GM12878 (cell line): ENCODE results near the gene NAA60. TPM values are rescaled to one million over a fixed set of nuclear protein-coding genes. Genes with fewer than 3 reads are reported as not detected.

Experiments used
- ATAC-seq: fragments of 200-7000 bp; cut with Tn5 transposase; 3 replicates; pipeline ENCODE4 v1.9.1; 2020; ENCODE audit warnings: mild to moderate bottlenecking, moderate library complexity
- BruUV-seq: library from RNA; stranded (reverse); fragments of 400-500 nt; replicated peaks from 2 replicates; lab custom pipeline; 2021; lab: Mats Ljungman, UMichigan
- CTCF ChIA-PET: fragments of 300-600 bp; sonication (Branson Sonifier 250); formaldehyde crosslinking; extraction: SDS; loops from one replicate; lab custom pipeline; 2021; ENCODE audit warnings: inconsistent platforms; lab: Yijun Ruan, JAX
- POLR2A ChIA-PET: fragments of 350-600 bp; formaldehyde crosslinking; extraction: SDS; loops from one replicate; lab custom pipeline; 2021; ENCODE audit warnings: inconsistent platforms; lab: Charles Lee
- RAD21 ChIA-PET: fragments of 300-600 bp; sonication (Branson Sonifier 250); formaldehyde crosslinking; loops from one replicate; lab custom pipeline; 2023; ENCODE audit warnings: antibody characterized with exemption; ENCODE audit not compliant: unreplicated experiment; lab: Charles Lee
- SMC1A ChIA-PET: fragments of 300-600 bp; sonication (Branson Sonifier 250); formaldehyde crosslinking; loops from one replicate; lab custom pipeline; 2023; ENCODE audit not compliant: unreplicated experiment, uncharacterized antibody; lab: Charles Lee
- DNase-seq: peaks from one replicate; pipeline ENCODE4 v3.0.0-alpha.2; 2011; ENCODE audit warnings: low read depth, low spot score
- FAIRE-seq: peaks from 3 replicates; lab custom pipeline; 2011; peaks lifted over from hg19 to GRCh38; lab: Jason Lieb, UNC
- H2AFZ ChIP-seq: 2 replicates; pipeline ENCODE4 v1.6.0; 2011; ENCODE audit warnings: low read depth, low read length, control low read depth; ENCODE audit not compliant: control insufficient read depth
- H3K27ac ChIP-seq: 2 replicates; pipeline ENCODE4 v1.5.1; 2011; ENCODE audit warnings: control low read depth; ENCODE audit not compliant: control insufficient read depth, insufficient read depth
- H3K27me3 ChIP-seq, 2 experiments: replicated peaks in 1 of 2; 2 replicates each; pipeline versions ENCODE4 v1.6.0 to v1.6.1; 2011; ENCODE audit warnings: low read length in 1 of 2; ENCODE audit not compliant: control insufficient read depth in 2 of 2, insufficient read depth in 2 of 2
- H3K36me3 ChIP-seq, 2 experiments: 2 replicates each; pipeline ENCODE4 v1.5.1; 2011; ENCODE audit warnings: low read length in 1 of 2; ENCODE audit not compliant: control insufficient read depth in 2 of 2, insufficient read depth in 2 of 2
- H3K4me1 ChIP-seq: 2 replicates; pipeline ENCODE4 v1.6.1; 2011; ENCODE audit warnings: mild to moderate bottlenecking, low read length, moderate library complexity, mixed read lengths; ENCODE audit not compliant: control insufficient read depth, insufficient read depth
- H3K4me2 ChIP-seq: 2 replicates; pipeline ENCODE4 v1.6.0; 2011; ENCODE audit warnings: control low read depth; ENCODE audit not compliant: control insufficient read depth, insufficient read depth
- H3K4me3 ChIP-seq: fragments of 200-600 bp; sonication (generic); 2 replicates; pipeline ENCODE4 v1.5.1; 2016
- H3K79me2 ChIP-seq: 2 replicates; pipeline ENCODE4 v1.6.0; 2011; ENCODE audit warnings: low read length; ENCODE audit not compliant: control insufficient read depth, insufficient read depth
- H3K9ac ChIP-seq: 2 replicates; pipeline ENCODE4 v1.8.0; 2011; ENCODE audit warnings: low read length, control low read depth, mixed read lengths; ENCODE audit not compliant: control insufficient read depth, insufficient read depth
- H3K9me3 ChIP-seq: replicated peaks from 3 replicates; pipeline ENCODE4 v1.5.1; 2011; ENCODE audit warnings: mild to moderate bottlenecking, low read length; ENCODE audit not compliant: control insufficient read depth, insufficient read depth
- H4K20me1 ChIP-seq: 2 replicates; pipeline ENCODE4 v1.6.0; 2011; ENCODE audit not compliant: control insufficient read depth, insufficient read depth
- ATF3 ChIP-seq: IDR thresholded peaks from 2 replicates; pipeline ENCODE4 v1.6.1; 2011; ENCODE audit warnings: low read depth, mild to moderate bottlenecking, low read length, moderate library complexity, borderline replicate concordance; ENCODE audit errors: extremely low read depth
- BACH1 ChIP-seq: fragments of 450-650 bp; IDR thresholded peaks from 2 replicates; pipeline ENCODE4 v1.6.1; 2017; ENCODE audit warnings: mild to moderate bottlenecking, borderline replicate concordance
- CREM ChIP-seq: IDR thresholded peaks from 2 replicates; pipeline ENCODE4 v1.6.1; 2014; ENCODE audit warnings: antibody characterized with exemption, low read depth
- IRF4 ChIP-seq: IDR thresholded peaks from 2 replicates; pipeline ENCODE4 v1.6.1; 2011; ENCODE audit warnings: low read depth, low read length
- KAT2A ChIP-seq: conservative IDR thresholded peaks from 2 replicates; pipeline ENCODE4 v1.6.1; 2011; ENCODE audit warnings: low read depth, low read length; ENCODE audit not compliant: control insufficient read depth
- NFYA ChIP-seq: IDR thresholded peaks from 2 replicates; pipeline ENCODE4 v1.6.1; 2011; ENCODE audit warnings: low read depth, mild to moderate bottlenecking, low read length, improper control_type of control experiment, borderline replicate concordance
- RAD21 ChIP-seq: IDR thresholded peaks from 2 replicates; pipeline ENCODE4 v1.6.1; 2011; ENCODE audit warnings: mild to moderate bottlenecking, low read depth, low read length, moderate library complexity; ENCODE audit not compliant: insufficient read depth
- SUPT20H ChIP-seq: IDR thresholded peaks from 2 replicates; pipeline ENCODE4 v1.6.1; 2011; ENCODE audit warnings: low read depth, mild to moderate bottlenecking, low read length, moderate library complexity, borderline replicate concordance; ENCODE audit not compliant: control insufficient read depth
- TBL1XR1 ChIP-seq: IDR thresholded peaks from 2 replicates; pipeline ENCODE4 v1.6.1; 2012; ENCODE audit warnings: low read depth, low read length, improper control_type of control experiment
- ZNF274 ChIP-seq: IDR thresholded peaks from one replicate; pipeline ENCODE4 v1.8.0; 2011; ENCODE audit not compliant: insufficient read length, insufficient read depth
- ZNF622 ChIP-seq: fragments of 450-650 bp; IDR thresholded peaks from 2 replicates; pipeline ENCODE4 v1.6.1; 2017; ENCODE audit warnings: mild to moderate bottlenecking, inconsistent platforms
- WGBS: methylation state at CpG from one replicate; pipeline ENCODE4 v1.1.6; 2016; ENCODE audit warnings: low lambda C conversion rate; ENCODE audit not compliant: insufficient replicate concordance, insufficient coverage; ENCODE audit errors: missing lambda C conversion rate; 5-methylcytosine and 5-hydroxymethylcytosine counted together
- in situ Hi-C: fragments of 300-500 bp; cut with MboI; formaldehyde crosslinking; loops from 9 replicates; pipeline ENCODE4 v1.14.3; 2018; ENCODE audit warnings: mixed read lengths
- intact Hi-C: fragments of 100-400 bp; cut with micrococcal nuclease; formaldehyde crosslinking; loops from one replicate; pipeline ENCODE4 v1.14.2; 2022; ENCODE audit not compliant: unreplicated experiment
- polyA plus RNA-seq, 11 experiments: library from polyadenylated mRNA; depleted of rRNA in 4 of 11; unstranded in 6 of 11; stranded (reverse) in 5 of 11; fragments of >200 nt; fragmentation: Nextera tagmentation in 4 of 11; fragmentation: Illumina TruSeq in 1 of 11; extraction: Ambion mirVana in 4 of 11; extraction: Trizol in 1 of 11; gene quantifications; 1 replicate in 1 of 11; 2 replicates in 10 of 11; pipeline versions ENCODE4 v1.2.1 to v1.2.3, GENCODE V29; 2011 to 2016; ENCODE audit warnings: inconsistent platforms in 2 of 11, missing spikeins in 2 of 11, low read depth in 1 of 11
- total RNA-seq, 4 experiments: library from RNA; depleted of rRNA in 3 of 4; stranded (reverse); fragments of >200 nt in 3 of 4; fragmentation: Illumina TruSeq in 1 of 4; extraction: Trizol in 1 of 4; gene quantifications; 2 replicates each; pipeline versions ENCODE4 v1.2.1 to v1.2.3, GENCODE V29; 2013 to 2021

NAA60 gene
- total and polyA plus RNA-seq, 10 of the 15 experiments (the other 5 are each of a cell fraction or from before 2014, with no cell fraction given): 6.2 to 43.1 (median 34.6) TPM

- Histone ChIP-seq H4K20me1 (no peaks in the 10 kb centered on the region), H2AFZ (no peak overlapping the region), H3K4me3 (no peak overlapping the region), H3K36me3 (no peaks in the 10 kb centered on the region), H3K9ac (no peak overlapping the region), H3K4me1 (no peaks in the 10 kb centered on the region), H3K27ac (no peak overlapping the region), H3K27me3 (no peaks in the 10 kb centered on the region), H3K79me2 (no peaks in the 10 kb centered on the region), H3K4me2 (no peak overlapping the region), H3K9me3 (no peaks in the 10 kb centered on the region)
- in situ Hi-C loops (no loop called here), intact Hi-C loops (no loop called here)
- WGBS: 90% methylated on average over 12 of the region's 12 CpGs
- ChIA-PET POLR2A (no interaction called here), RAD21 (no interaction called here), SMC1A (no interaction called here), CTCF (no interaction called here)
- no peak for ATAC-seq
- FAIRE-seq: no peak
- no TSS peak for BruUV-seq
- no peak for DNase-seq
- TF ChIP-seq TBL1XR1 (no peak), RAD21 (no peak), NFYA (no peak), CREM (no peak), ZNF622 (no peak), ZNF274 (no peak), SUPT20H (no peak), IRF4 (no peak), KAT2A (no peak), BACH1 (no peak), ATF3 (no peak)
Observed at GRCh38 chr16:3530371-3530914, 87.0 kb downstream of the NAA60 start.
